Measurements from ENCODE around the gene SOX1.

GRCh38 chr13:112069061-112069844 lies 2.3 kb downstream of the SOX1 start:
- TF ChIP-seq EZH2 (IDR thresholded peaks at IDR 0.05; ENCODE audit: borderline replicate concordance, insufficient read depth, low read depth, low read length, poor library complexity, severe bottlenecking) (no peak), CTCF (IDR thresholded peaks at IDR 0.05) (no peak)

Data from B cell (primary cell).